Smooth muscle cell (in vitro differentiated cells): ENCODE measurements around the gene HOXA13. TPM values are rescaled to one million over a fixed set of nuclear protein-coding genes. Genes with fewer than 3 reads are reported as not detected.

ENCODE experiments used
- DNase-seq: peaks from one replicate; lab custom pipeline; 2025; ENCODE audit not compliant: unreplicated experiment; lab: John Stamatoyannopoulos, UW
- H2AFZ ChIP-seq: fragments of 200-600 bp; sonication (generic); 2 replicates; pipeline ENCODE4 v1.6.0; 2016; ENCODE audit warnings: antibody characterized with exemption, low read depth, mild to moderate bottlenecking
- H3F3A ChIP-seq: fragments of 200-600 bp; sonication (generic); 2 replicates; pipeline ENCODE4 v1.6.0; 2017; ENCODE audit warnings: antibody characterized with exemption, low read depth
- H3K27ac ChIP-seq: fragments of 200-600 bp; sonication (generic); 2 replicates; pipeline ENCODE4 v1.5.1; 2016; ENCODE audit warnings: low read depth, mild to moderate bottlenecking
- H3K27me3 ChIP-seq: fragments of 200-600 bp; sonication (generic); 2 replicates; pipeline ENCODE4 v1.6.1; 2016; ENCODE audit warnings: low read depth, mild to moderate bottlenecking
- H3K36me3 ChIP-seq: fragments of 200-600 bp; sonication (generic); 2 replicates; pipeline ENCODE4 v1.5.1; 2016; ENCODE audit warnings: low read depth
- H3K4me1 ChIP-seq: fragments of 200-600 bp; sonication (generic); 2 replicates; pipeline ENCODE4 v1.5.1; 2016; ENCODE audit warnings: low read depth
- H3K4me2 ChIP-seq: fragments of 200-600 bp; sonication (generic); 2 replicates; pipeline ENCODE4 v1.6.0; 2016; ENCODE audit warnings: mild to moderate bottlenecking
- H3K4me3 ChIP-seq: fragments of 200-600 bp; sonication (generic); 2 replicates; pipeline ENCODE4 v1.5.1; 2016; ENCODE audit warnings: mild to moderate bottlenecking
- H3K79me2 ChIP-seq: fragments of 200-600 bp; sonication (generic); 2 replicates; pipeline ENCODE4 v1.6.0; 2016; ENCODE audit warnings: low read depth, mild to moderate bottlenecking
- H3K9ac ChIP-seq: fragments of 200-600 bp; sonication (generic); 2 replicates; pipeline ENCODE4 v1.6.0; 2016; ENCODE audit warnings: low read depth
- H3K9me3 ChIP-seq: fragments of 200-600 bp; sonication (generic); replicated peaks from 2 replicates; pipeline ENCODE4 v1.5.1; 2016; ENCODE audit warnings: low read depth
- H4K20me1 ChIP-seq: fragments of 200-600 bp; sonication (generic); 2 replicates; pipeline ENCODE4 v1.6.0; 2016; ENCODE audit warnings: low read depth
- CTCF ChIP-seq: fragments of 200-600 bp; sonication (generic); IDR thresholded peaks from 2 replicates; pipeline ENCODE4 v1.5.1; 2017; ENCODE audit warnings: borderline replicate concordance, mild to moderate bottlenecking, antibody characterized with exemption; ENCODE audit not compliant: insufficient read depth, poor library complexity, severe bottlenecking
- WGBS: methylation state at CpG from one replicate; pipeline ENCODE4 v1.1.7; 2016; ENCODE audit warnings: low lambda C conversion rate; 5-methylcytosine and 5-hydroxymethylcytosine counted together
- polyA plus RNA-seq: library from polyadenylated mRNA; unstranded; fragments of >200 nt; fragmentation: Nextera tagmentation; extraction: Ambion mirVana; gene quantifications from 2 replicates; pipeline ENCODE4 v1.2.1, GENCODE V29; 2016
- total RNA-seq: library from RNA; depleted of rRNA; stranded (reverse); fragments of >200 nt; gene quantifications from 2 replicates; pipeline ENCODE4 v1.2.3, GENCODE V29; 2014

Gene HOXA13
- total and polyA plus RNA-seq, 2 experiments from 2014 or later: 10.0 to 14.2 TPM

GRCh38 chr7:27247452-27248426, 47.8 kb upstream of the HOXA13 start:
- no peak for TF ChIP-seq CTCF
- Histone ChIP-seq H3F3A (no peaks in the 10 kb centered on the region), H3K36me3 (no peaks in the 10 kb centered on the region), H3K79me2 (peaks cover 20% of the 10 kb centered on the region), H3K4me1 (peaks cover 35% of the 10 kb centered on the region), H4K20me1 (no peaks in the 10 kb centered on the region), H3K27me3 (peaks cover 95% of the 10 kb centered on the region), H3K4me3 (no peak overlapping the region), H3K9ac (no peak overlapping the region), H2AFZ (no peak overlapping the region), H3K4me2 (no peak overlapping the region), H3K27ac (no peak overlapping the region), H3K9me3 (no peaks in the 10 kb centered on the region)
- 68% methylated on average over 4 of the region's 4 CpGs for WGBS
- DNase-seq: no peak

- DNase-seq: no peak
- TF ChIP-seq CTCF: no peak
- 78% methylated on average over 7 of the region's 7 CpGs for WGBS
These were observed 47.1 kb upstream of the HOXA13 start for GRCh38 chr7:27247000-27247399.

GRCh38 chr7:27245798-27246691, 46.2 kb upstream of the HOXA13 start:
- Histone ChIP-seq H3K27me3 (peaks cover 82% of the 10 kb centered on the region), H3K27ac (no peak overlapping the region), H2AFZ (no peak overlapping the region), H4K20me1 (no peaks in the 10 kb centered on the region), H3K9me3 (no peaks in the 10 kb centered on the region), H3K4me2 (peak overlapping the region; percentile 71), H3K79me2 (peaks cover 28% of the 10 kb centered on the region), H3F3A (no peaks in the 10 kb centered on the region), H3K4me3 (no peak overlapping the region), H3K9ac (no peak overlapping the region), H3K4me1 (peaks cover 39% of the 10 kb centered on the region), H3K36me3 (no peaks in the 10 kb centered on the region)
- no peak for TF ChIP-seq CTCF
- no peak for DNase-seq
- WGBS: 47% methylated on average over 67 of the region's 90 CpGs

More at GRCh38 chr7:27247000-27247399, 47.1 kb upstream of the HOXA13 start:
- Histone ChIP-seq H3K27me3 (peaks cover 88% of the 10 kb centered on the region), H3K4me2 (no peak overlapping the region), H3K4me3 (no peak overlapping the region), H3K36me3 (no peaks in the 10 kb centered on the region), H3K9me3 (no peaks in the 10 kb centered on the region), H4K20me1 (no peaks in the 10 kb centered on the region), H3K4me1 (peaks cover 39% of the 10 kb centered on the region), H3K79me2 (peaks cover 21% of the 10 kb centered on the region), H3F3A (no peaks in the 10 kb centered on the region), H3K9ac (no peak overlapping the region), H3K27ac (no peak overlapping the region), H2AFZ (no peak overlapping the region)
